HepG2 (cell line): ENCODE data around the gene TGM4.

Experiments
- CTCF ChIP-seq: sonication (generic); formaldehyde crosslinking; IDR thresholded peaks from 2 replicates; pipeline ENCODE4 v1.5.0; 2020; ENCODE audit warnings: mild to moderate bottlenecking, missing genetic modification reagents, moderate library complexity
- GMEB2 ChIP-seq: IDR thresholded peaks from 2 replicates; pipeline ENCODE4 v1.6.1; 2016; ENCODE audit warnings: missing biosample characterization, missing genetic modification reagents, low read depth
- TARDBP ChIP-seq: sonication (generic); formaldehyde crosslinking; IDR thresholded peaks from 2 replicates; pipeline ENCODE4 v1.8.0; 2022; ENCODE audit warnings: mild to moderate bottlenecking, missing genetic modification reagents
- TEAD2 ChIP-seq: sonication (generic); formaldehyde crosslinking; IDR thresholded peaks from 2 replicates; pipeline ENCODE4 v1.9.0; 2021; ENCODE audit warnings: missing genetic modification reagents
- ZBTB1 ChIP-seq: sonication (generic); formaldehyde crosslinking; IDR thresholded peaks from 2 replicates; pipeline ENCODE4 v1.4.0; 2020; ENCODE audit warnings: missing genetic modification reagents, borderline replicate concordance
- ZBTB20 ChIP-seq: sonication (generic); formaldehyde crosslinking; IDR thresholded peaks from 2 replicates; pipeline ENCODE4 v1.8.1; 2023; ENCODE audit warnings: missing genetic modification reagents, low read depth, mild to moderate bottlenecking, borderline replicate concordance

- TF ChIP-seq CTCF (CRISPR knock-in tag) (no peak), TEAD2 (CRISPR knock-in tag) (no peak), GMEB2 (CRISPR knock-in tag) (no peak), TARDBP (CRISPR knock-in tag) (no peak), ZBTB20 (CRISPR knock-in tag) (no peak), ZBTB1 (CRISPR knock-in tag) (no peak)
Observed at GRCh38 chr3:44927371-44927770, 53.0 kb downstream of the TGM4 start.
